ENCODE measurements around the gene ESPNL.
"Not testable (repeated sequence)": the region's sequence is repeated elsewhere in the genome, so short reads cannot be mapped to it uniquely, and the experiment has no call there.

ESPNL gene

GRCh38 chr2:238160206-238161129, 60.3 kb downstream of the ESPNL start:
- peak; percentile 31 for DNase-seq

GRCh38 chr2:238161291-238162051, 61.3 kb downstream of the ESPNL start:
- no peak for DNase-seq

GRCh38 chr2:238162251-238162845, 62.2 kb downstream of the ESPNL start:
- no peak for DNase-seq

GRCh38 chr2:238162846-238163441, 62.8 kb downstream of the ESPNL start:
- no peak for DNase-seq

GRCh38 chr2:238163481-238164198, 63.5 kb downstream of the ESPNL start:
- no peak for DNase-seq

- no peak for DNase-seq
These were observed 64.8 kb downstream of the ESPNL start for GRCh38 chr2:238164906-238165287.

- DNase-seq: no peak
These were observed 65.3 kb downstream of the ESPNL start for GRCh38 chr2:238165288-238165921.

- no peak for DNase-seq
These were observed 66.5 kb downstream of the ESPNL start for GRCh38 chr2:238166391-238167343.

- no peak for DNase-seq
These were observed 67.2 kb downstream of the ESPNL start for GRCh38 chr2:238167344-238167715.

GRCh38 chr2:238167761-238168160, 67.6 kb downstream of the ESPNL start:
- DNase-seq: no peak

GRCh38 chr2:238168196-238169047, 68.3 kb downstream of the ESPNL start:
- no peak for DNase-seq

- no peak for DNase-seq
These were observed 69.0 kb downstream of the ESPNL start for GRCh38 chr2:238169048-238169707.

- no peak for DNase-seq
These were observed 69.6 kb downstream of the ESPNL start for GRCh38 chr2:238169708-238170251.

- DNase-seq: no peak
These were observed 70.4 kb downstream of the ESPNL start for GRCh38 chr2:238170386-238171071.

GRCh38 chr2:238171072-238171431, 70.9 kb downstream of the ESPNL start:
- DNase-seq: not testable (repeated sequence)

GRCh38 chr2:238171575-238172187, 71.5 kb downstream of the ESPNL start:
- DNase-seq: no peak

- DNase-seq: no peak
These were observed 72.3 kb downstream of the ESPNL start for GRCh38 chr2:238172439-238172838.

- no peak for DNase-seq
These were observed 73.6 kb downstream of the ESPNL start for GRCh38 chr2:238173692-238174091.

Measured in CD4-positive, alpha-beta T cell treated with Interleukin-17A for 4 hours (primary cell).